NCI-H345 treated with DMSO at 0.1 percent for 48 hours (cell line): ENCODE data around the gene ZDHHC3.
"Not testable (repeated sequence)": the region's sequence is repeated elsewhere in the genome, so short reads cannot be mapped to it uniquely, and the experiment has no call there.

ENCODE experiments used
- DNase-seq: peaks from one replicate; lab custom pipeline; 2025; ENCODE audit not compliant: unreplicated experiment; lab: John Stamatoyannopoulos, UW

ZDHHC3 gene

DNA sequence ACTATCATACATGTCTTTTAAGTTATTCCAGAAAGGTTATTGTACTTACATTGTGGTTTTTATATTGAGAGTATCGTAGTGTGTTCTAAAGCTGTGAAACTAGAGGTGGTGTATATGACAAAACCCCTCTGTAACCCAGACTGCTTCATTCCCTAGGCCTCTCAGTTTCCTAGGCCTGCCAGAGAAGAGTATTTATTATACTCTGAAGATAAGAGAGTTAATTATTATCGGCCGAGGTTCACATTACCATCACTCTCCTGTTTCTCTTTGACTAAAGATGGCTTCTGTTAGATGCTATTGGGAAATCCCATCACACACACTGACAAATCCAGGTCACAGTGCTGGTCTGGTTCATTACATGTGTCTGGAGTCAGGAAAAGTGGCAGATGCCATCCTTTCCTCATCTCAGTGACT is 20.6 kb upstream of the ZDHHC3 start:
- DNase-seq: no peak

DNA sequence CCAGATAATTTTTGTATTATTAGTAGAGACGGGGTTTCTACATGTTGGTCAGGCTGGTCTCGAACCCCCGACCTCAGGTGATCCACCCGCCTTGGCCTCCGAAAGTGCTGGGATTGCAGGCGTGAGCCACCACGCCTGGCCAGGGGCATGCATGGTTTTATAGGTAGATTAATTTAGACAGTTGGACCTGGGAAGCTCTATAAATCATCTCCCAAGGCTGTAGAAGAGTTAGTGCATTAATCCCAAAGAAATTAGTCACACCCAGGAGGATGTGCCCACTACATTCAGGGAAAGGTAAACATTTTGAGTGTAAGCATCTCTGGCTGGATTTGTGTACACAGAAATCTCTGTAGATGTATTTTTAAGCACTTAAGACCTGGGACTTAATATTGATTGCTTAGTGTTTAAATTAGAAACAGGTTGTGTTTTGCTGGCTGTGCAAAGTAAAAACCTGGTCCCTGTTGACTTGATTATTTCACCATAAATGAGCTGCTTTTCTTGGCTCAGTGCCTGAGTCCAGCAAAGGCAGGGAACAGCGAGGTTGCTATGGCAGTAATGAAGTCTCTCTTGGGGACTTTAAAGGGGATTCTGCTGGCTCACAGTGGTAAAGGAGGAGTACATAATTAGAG is 19.3 kb upstream of the ZDHHC3 start:
- no peak for DNase-seq

DNA sequence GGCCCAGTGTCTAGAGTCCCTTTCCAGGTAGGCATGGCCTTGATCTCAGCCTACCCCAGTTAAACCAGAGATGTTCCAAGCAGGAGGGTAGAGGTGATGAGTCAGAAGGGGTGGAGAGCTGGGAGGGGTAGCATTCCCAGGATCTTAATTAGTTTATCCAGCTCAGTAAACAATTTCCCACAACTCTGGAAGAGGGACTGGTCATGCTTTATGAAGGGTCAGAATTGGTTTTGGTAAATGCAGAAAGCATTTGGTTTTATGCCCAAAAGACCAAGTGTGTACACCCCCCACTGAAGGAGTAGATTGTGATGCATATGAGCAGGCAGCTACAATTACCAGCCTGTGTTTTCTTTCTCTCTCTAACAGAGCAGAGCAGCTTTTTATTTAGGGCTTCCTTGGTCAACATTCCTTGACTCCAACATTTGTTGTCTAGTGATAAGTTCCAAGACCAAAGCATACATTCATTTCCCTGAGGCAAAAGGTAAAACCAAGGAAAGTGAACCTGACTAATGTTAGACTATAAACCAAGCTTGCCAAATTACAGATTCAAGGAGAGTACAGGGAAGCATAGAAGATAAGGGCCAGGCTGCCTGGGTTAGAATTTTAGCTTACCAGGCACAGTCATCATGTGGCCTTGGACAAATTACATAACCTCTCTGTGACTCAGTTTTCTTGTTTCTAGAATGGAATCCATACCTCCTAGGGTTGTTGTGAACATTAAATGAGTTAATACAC is 17.7 kb upstream of the ZDHHC3 start:
- DNase-seq: no peak

DNA sequence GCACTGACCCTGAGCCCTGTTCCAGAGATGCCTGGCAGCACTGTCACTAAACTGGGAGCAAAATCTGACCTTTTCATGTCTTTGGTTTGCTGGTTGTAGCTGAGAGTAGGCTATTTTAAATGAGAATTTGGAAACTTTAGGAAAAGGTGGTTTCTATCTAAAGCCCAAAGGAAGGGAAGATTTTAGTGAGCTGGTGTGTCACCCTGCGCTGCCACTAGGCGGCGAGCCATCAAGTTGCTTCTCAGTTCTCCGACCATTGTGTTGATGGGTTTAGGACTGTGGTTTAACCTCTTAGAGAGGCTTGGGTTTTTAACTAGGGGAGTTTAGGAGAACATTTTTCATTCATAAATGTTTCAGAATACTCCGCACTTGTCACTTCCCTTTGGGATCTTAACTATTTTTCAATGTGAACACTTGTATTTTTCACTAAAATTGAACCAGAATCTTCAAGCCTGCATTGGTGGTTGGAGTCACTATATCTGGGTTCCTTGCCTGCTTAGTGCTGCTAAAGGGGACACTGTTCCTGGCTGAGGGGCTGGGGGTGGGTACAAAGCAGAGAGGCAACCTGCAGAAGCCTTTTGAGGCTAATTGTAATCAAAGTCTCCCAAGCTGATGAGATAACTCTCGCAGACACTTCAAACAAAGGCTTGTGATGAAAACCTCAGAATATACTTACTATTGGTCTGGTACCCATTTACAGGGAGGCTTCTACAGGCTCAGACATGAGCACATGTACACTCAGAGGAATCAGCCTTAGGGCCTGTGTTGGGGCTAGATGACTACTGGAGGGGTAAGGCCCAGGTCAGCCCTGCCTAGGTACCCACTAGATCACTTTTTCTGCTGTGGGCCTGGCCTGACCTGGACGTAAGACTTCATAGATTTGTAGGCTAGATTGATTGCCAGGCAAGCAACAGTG is 16.8 kb upstream of the ZDHHC3 start:
- no peak for DNase-seq

DNA sequence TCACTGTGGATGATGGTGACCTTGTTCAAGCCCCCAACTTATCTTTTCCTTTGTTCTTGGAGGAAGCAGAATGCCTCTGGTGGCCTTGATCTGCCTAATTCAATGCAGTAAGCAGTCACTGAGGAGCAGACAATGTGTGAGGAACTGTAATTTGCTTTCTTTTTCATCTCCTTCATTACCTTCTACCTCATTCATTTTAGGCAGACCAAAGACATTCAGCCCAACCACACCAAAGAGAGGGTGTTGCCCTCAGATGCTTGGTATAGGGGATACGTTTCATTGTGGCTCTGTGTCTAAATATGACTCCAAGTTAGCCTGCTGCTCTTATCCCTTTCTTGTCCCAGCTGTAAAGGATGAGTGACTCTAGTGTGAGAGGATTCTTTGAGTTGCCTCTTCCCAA is 15.4 kb upstream of the ZDHHC3 start:
- DNase-seq: no peak

DNA sequence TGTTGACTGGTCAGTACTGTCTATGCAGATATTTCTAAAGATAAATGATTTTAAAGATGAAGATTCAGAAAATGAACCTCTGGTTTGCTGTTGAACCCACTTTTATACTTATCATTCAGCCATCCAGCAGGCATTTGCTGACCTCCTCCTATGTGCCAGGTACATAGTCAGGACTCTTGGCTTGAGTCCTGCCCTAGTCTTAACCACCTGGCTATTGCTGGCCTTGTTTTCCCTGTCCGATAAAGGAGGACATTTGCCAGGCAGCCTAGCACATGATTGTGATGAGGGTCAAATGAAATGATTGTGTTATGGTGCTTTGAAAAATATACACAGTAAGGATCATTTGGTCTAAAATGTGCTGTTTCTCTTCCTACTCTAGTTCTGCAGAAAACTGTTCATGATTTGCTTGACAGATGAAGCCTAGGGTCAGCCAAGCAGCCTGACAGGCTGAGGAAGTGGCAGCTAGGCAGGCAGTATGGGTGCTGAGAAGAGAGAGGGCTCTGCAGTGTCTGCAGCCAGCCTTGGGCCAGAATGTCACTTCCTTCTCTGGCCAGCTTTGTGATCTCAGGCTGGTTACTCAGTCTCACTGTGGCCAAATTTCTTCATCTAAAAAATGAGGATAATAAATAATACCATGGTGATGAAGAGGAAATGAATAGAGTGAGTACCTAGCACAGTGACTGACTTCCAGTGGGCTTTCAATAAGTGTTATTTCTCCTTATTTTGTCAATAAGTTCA is 13.8 kb upstream of the ZDHHC3 start:
- DNase-seq: no peak

DNA sequence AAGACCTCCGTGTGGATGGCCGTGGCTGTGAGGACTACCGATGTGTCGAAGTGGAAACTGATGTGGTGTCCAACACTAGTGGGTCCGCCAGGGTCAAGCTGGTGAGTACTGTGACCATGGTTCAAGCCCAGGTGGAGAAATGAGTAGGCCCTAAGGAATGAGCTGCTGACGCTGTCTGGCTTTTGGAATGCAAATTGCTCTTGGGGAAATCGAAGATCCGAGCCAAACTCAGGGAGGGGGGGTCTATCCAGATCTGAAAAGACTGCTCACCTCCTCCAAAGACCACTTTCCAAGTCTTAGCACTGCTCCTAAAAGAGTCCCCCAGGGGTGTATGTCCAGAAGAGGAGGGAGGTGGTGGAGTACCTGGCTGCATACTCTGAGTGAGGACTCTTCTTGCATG is 13.2 kb upstream of the ZDHHC3 start:
- no peak for DNase-seq

DNA sequence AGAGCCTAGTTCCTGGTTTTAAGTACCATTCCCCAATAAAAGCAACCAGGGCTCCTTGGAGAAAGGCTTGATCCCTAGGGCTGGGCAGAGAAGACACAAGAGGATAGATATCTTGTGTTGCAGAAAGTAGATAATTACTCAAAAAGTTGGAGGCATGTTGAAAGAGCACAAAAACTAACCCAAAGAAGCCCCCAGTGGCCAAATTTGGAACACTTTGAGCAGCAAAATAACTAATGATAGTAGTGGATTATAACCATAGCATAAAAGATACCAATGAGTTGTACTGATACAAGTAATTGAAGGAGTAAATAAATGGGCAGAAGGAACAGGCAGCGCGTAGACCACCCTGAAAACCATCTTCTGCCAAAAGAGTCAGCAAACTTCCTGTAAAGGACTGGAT is 12.1 kb upstream of the ZDHHC3 start:
- DNase-seq: no peak

DNA sequence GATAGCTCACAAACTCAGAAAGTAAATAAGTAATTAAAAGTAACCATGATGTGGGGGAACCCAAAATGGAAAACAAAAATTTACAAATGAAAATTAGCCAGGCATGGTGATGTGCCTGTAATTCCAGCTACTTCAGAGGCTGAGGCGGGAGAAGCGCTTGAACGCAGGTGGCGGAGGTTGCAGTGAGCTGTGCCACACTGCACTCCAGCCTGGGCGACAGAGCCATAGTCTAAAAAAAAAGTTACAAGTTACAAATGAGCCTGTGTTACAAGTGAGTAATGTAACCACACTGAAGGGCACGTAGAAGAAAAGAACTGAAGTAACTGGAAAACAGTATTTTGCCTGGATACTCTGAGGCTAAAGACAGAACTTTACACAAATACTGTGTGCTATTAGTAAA is 11.4 kb upstream of the ZDHHC3 start:
- no peak for DNase-seq

DNA sequence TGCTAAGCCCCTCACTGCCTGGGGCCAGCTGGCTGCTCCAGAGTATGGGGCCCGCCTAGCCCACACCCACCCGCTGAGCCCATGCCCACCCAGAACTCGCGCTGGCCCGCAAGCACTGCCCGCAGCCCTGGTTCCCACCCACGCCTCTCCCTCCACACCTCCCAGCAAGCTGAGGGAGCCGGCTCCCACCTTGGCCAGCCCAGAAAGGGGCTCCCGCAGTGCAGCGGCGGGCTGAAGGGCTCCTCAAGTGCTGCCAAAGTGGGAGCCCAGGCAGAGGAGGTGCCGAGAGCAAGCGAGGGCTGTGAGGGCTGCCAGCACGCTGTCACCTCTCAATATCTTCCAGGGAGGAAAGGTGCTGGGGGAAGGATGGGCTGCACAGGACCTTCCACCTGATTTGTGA is 10.4 kb upstream of the ZDHHC3 start:
- not testable (repeated sequence) for DNase-seq

DNA sequence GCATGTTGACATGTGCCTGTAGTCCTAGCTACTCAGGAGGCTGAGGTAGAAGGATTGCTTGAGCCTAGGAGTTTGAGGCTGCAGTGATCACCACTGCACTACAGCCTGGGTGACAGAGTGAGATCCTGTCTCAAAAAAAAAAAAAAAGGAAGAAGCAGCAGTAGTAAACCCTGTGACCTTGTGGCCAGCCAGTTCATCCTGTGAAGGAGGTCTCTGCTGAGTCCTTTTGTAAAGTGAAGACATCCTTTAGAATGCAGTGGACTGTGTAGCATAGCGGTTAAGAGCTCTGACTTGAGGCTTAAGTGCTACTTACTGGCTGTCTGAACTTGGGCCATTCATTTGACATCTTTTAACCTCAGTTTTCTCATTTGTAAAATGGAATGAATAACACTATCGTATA is 8.4 kb upstream of the ZDHHC3 start:
- DNase-seq: no peak

DNA sequence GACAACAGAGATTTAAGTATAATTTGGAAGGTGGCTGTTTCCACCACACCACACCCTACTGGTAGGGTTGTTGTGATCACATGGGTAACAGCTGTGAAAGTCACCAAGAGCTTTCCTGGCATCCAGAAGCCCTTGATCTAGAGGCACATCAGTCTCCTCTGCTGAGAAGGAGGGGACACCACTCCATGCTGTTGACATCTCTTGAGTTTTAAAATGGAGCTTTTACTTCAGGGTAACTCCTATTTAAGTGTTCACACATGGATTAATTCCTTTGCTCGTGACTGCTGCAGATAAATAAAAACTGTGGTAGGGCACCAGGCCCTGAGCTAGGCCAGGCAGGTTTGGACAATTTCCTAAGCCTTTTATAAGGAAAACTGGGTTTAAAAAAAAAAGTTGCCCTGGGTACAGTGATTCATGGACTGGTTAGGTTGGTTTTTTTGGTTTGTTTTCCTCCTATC is 7.5 kb upstream of the ZDHHC3 start:
- no peak for DNase-seq

DNA sequence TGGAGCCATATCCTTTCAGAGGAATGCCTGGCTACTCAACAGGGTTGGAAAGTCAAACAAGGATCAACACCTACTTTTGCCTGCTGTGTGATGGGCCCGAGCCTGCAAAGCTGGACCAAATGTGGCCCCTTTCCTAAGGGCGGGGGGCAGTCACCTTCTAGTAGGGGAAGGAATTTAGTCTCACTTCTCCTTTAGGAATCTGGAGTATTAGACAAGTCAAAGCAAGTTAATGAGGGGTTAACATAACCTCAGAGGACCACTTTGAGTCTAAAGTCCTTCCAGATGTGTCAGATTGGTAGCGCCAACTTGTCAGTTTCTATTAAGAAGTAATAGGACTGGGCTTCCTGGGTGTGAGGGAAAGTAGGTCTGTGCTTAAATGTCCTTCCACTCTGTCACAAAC is 6.8 kb upstream of the ZDHHC3 start:
- no peak for DNase-seq

DNA sequence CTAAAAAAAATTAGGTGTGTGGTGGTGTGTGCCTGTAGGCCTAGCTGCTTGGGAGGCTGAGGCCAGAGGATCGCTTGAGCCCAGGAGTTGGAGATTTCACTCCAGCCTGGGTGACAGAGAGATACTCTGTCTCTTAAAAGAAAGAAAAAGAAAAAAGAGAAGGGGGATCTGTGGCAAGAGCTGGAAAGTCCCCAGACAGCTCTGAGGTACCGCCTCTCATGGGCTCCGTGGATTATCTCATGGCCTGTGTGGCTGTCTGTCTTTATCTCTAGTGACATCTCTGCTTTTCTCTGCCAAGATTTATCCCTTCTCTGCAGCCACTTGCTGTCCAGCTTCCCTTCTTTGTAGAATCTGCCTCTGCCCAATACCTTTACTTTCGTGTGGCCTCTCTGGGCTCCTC is 5.8 kb upstream of the ZDHHC3 start:
- DNase-seq: no peak

DNA sequence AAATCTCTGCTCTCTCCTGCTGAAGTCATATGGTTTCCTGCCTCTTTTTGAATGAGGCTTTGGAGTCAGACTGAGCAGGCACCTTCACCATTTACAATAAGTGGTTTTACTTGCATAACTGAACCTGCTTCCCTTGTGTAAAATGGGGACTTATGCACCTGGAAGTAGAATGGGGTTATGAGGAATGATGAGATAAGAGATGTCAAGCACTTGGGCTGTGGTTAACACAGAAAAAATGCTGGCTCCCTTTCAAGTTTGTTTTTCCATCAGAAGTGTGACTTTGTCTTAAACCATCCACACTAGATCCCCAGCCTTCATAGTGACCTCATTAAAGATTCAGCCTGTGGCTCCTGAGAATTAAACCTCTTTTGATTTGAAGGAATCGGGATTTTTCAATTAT is 5.2 kb upstream of the ZDHHC3 start:
- no peak for DNase-seq

DNA sequence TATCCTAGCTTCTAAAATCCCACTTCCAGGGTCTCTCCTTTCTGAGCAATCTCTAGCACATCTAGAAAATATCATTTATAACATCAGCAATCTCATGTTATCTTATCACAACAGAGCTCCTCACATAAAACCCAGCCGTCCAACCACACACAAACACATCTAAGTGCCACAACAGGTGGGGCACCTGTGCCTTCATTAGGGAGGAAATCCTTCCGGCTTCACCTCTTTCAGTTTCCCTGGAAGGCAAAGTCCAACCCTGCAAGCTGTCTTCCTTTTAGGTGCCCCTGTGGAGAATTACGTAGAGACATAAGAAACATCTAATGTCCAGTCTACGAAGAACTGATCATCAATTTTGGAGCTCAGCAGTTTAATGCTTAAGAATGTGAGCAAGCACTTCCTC is 1.6 kb downstream of the ZDHHC3 start:
- DNase-seq: no peak

DNA sequence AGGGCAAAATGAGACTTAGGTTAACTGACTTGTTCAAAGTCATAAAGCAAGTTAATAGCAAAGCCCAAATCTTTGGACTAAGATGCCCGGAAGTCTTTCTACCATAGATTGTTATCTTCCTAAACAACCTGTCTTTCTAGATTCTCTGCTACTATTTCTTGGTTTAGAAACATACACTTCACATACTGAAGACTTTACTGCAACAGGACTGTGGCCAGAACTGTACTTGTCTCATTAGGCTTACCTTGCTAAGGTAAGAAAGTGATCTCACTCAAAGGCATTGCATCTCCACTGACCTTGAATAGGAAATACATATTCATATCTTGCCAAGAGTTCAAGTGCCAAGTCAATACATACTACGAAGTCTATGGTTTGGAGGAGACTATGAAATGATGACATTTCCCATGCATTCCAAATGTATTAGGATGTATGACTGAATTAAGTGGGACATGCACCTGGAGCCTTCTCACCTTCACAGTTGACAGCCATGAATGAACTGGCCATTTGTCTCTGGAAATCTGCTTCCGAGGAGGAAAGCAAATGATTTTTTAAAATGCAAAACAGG is 5.0 kb downstream of the ZDHHC3 start:
- no peak for DNase-seq

DNA sequence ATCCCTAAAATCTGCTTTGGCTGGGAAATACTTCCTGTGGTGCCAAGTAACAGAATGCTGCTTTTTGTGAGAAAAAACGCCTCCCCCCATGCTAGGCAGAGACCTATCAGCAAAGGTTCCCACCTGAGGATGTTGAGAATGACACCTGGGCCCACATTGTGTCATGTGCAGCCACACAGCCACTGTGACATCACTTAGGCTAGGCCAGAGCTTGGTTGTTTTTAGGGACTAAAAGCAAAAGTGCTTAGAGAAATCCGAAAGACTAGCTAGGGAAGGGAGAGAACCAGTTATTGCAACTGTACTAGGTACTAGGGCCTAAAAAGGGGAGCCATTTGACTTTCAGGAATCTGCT is 6.2 kb downstream of the ZDHHC3 start:
- DNase-seq: no peak

DNA sequence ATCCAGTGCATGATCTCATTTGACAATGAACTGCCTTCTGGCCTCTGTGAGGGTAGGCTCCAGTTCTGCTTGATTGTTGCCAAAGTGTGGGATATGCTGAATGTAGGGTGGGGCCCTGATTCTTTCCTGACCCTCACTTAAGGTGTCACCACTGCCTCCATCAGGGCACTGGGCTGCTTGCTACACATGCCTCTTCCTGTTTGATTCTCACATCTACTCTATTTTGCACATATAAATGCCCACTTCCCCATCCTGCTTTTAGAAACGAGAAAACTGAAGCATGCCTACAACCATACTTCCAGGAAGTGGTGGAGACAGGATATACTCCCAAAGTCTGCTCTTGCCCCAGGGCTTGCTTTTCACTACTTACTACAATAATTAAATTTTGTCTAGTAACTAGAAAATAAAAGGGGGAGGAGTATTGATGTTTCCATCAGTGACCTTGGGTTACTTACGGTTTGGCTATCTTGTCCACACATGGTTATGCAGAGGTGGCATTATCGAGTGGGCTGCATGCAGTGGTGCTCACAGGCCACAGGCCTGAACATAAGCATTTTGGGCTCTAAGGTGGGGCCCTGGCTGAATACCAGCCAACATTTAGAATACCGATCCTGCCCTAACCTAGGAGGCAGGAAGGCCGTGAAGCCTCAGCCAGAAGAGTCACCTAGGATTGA is 6.7 kb downstream of the ZDHHC3 start:
- no peak for DNase-seq

DNA sequence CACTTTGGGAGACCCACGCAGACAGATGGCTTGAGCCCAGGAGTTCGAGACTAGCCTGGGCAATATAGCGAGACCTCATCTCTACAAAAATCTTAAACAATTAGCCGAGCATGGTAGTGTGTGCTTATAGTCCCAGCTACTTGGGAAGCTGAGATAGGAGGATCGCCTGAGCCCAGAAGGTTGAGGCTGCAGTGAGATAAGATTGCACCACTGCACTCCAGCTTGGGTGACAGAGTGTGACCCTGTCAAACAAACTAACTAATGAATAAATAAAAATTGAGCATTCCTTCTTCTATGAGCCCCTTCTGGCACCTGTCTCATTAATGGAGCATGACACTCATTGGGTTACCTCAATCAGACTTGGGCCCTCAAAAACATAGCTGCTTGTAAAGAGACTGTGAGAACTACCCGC is 7.5 kb downstream of the ZDHHC3 start:
- DNase-seq: no peak
